Measurements from ENCODE around the gene KLHL6. TPM values are rescaled to one million over a fixed set of nuclear protein-coding genes. Genes with fewer than 3 reads are reported as not detected.

The KLHL6 gene
- total RNA-seq, 1 donor from 2014 or later: 36.7 TPM

DNA sequence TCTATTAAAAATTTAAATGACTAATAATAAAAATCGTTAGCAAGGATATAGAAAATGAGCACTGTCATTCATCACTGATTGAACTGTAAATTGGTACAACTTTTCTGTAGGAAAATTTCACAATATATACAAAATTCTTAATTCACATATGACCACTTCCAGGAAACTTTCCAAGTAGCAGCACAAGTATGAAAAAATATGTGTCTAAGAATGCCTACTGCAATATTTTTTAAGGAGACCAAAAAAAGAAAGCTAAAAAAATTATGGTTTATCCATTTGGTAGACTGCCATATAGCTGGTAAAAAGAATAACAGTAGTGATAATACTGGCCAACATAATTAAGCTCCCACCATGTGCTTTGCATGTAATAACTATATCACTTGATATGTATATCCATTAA lies 59.2 kb downstream of the KLHL6 start:
- no peaks in the 10 kb centered on the region for H3K27me3 ChIP-seq (ENCODE audit: low read depth)
- DNase-seq (no peak), ATAC-seq (no peak)
- no peak overlapping the region for H3K27ac ChIP-seq
- no peak overlapping the region for H3K4me3 ChIP-seq
- intact Hi-C loops (cut with DNase I): no loop called here
- TF ChIP-seq, protein P1, sequence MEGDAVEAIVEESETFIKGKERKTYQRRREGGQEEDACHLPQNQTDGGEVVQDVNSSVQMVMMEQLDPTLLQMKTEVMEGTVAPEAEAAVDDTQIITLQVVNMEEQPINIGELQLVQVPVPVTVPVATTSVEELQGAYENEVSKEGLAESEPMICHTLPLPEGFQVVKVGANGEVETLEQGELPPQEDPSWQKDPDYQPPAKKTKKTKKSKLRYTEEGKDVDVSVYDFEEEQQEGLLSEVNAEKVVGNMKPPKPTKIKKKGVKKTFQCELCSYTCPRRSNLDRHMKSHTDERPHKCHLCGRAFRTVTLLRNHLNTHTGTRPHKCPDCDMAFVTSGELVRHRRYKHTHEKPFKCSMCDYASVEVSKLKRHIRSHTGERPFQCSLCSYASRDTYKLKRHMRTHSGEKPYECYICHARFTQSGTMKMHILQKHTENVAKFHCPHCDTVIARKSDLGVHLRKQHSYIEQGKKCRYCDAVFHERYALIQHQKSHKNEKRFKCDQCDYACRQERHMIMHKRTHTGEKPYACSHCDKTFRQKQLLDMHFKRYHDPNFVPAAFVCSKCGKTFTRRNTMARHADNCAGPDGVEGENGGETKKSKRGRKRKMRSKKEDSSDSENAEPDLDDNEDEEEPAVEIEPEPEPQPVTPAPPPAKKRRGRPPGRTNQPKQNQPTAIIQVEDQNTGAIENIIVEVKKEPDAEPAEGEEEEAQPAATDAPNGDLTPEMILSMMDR (IDR thresholded peaks at IDR 0.05): no peak
- no peaks in the 10 kb centered on the region for H3K4me1 ChIP-seq
- H3K36me3 ChIP-seq: peaks cover 31% of the 10 kb centered on the region
- no peaks in the 10 kb centered on the region for H3K9me3 ChIP-seq

DNA sequence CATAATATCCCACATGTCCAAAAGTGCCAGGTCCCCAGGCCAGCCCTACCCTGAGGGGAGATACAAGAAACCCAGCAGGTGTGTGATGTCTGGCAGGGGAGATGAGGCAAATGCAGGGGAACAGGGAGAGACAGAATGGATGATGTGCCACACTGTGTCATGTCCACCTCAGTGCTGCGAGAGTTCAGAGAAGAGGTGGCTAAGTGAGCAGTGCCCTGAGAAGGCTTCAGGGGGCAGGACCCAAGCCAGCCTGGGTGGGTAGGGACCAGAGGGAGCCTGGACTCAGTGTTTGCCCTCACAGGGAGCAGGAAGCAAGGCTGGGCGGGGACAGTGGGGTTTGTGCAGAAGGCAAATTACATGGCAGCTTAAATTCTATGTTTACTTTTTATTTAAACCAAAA lies 61.2 kb downstream of the KLHL6 start:
- ATAC-seq (no peak), DNase-seq (no peak)
- Histone ChIP-seq H3K4me3 (no peak overlapping the region), H3K36me3 (peaks cover 31% of the 10 kb centered on the region), H3K4me1 (peaks cover 3% of the 10 kb centered on the region), H3K9me3 (no peaks in the 10 kb centered on the region), H3K27ac (no peak overlapping the region), H3K27me3 (ENCODE audit: low read depth) (no peaks in the 10 kb centered on the region)
- TF ChIP-seq, protein P1 (IDR thresholded peaks at IDR 0.05): no peak
- intact Hi-C loops (cut with DNase I): no loop called here

DNA sequence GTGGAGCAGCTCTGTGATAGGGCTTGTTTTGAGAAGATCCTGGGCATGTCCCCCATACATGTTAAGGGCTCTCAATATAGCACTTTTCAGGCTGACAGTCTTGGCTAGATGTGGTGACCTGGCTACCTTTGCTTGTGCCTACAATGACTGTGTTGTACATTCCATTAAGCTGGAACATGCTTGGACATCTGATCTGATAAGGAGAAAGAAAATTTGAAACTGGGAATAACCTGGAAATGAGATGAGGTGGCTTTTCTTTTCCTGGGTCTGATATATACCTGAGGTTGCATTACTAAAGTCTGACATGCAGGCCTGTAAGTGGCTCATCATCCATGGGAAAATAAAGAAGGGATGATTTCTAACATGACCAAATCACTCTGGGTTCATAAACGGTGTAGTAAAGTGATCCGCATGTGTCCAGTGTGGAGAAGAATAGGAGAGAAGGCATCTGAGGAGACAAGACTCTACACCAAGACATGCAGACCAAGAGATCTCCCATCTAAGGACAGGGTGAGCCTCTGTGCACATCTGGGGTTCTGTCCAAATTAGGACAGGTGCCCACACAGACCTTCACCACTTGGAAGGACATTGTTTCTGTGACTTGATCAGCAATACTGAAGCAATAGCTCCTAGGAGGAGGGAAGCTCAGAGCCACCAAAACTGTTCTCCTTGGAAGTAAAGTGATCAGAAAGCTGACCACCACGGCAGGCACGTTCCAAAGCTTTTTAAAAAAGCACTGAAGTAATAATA lies 62.0 kb downstream of the KLHL6 start:
- no peaks in the 10 kb centered on the region for H3K9me3 ChIP-seq
- no peak overlapping the region for H3K4me3 ChIP-seq
- DNase-seq: no peak
- no peak for ATAC-seq
- H3K27ac ChIP-seq: no peak overlapping the region
- peaks cover 30% of the 10 kb centered on the region for H3K36me3 ChIP-seq
- H3K4me1 ChIP-seq: peaks cover 3% of the 10 kb centered on the region
- H3K27me3 ChIP-seq (ENCODE audit: low read depth): no peaks in the 10 kb centered on the region
- intact Hi-C loops (cut with DNase I): no loop called here
- TF ChIP-seq, protein P1 (IDR thresholded peaks at IDR 0.05): no peak

DNA sequence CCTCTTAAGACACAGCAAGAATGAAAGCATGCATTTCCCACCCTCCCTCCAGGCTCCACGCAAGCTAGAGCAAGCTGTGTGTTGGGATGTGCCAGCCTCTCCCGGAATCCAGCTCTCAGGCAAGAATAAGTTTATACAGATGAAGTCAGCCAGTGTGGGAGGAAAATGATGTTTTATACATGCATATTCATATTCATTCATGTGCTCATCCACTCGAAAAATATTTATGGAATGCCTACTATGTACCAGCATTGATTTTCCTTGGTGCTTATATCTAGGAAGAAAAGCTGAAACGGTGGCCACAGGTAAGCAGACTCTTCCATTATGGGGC lies 62.7 kb downstream of the KLHL6 start:
- Histone ChIP-seq H3K9me3 (no peaks in the 10 kb centered on the region), H3K27ac (no peak overlapping the region), H3K27me3 (ENCODE audit: low read depth) (no peaks in the 10 kb centered on the region), H3K4me3 (no peak overlapping the region), H3K4me1 (peaks cover 3% of the 10 kb centered on the region), H3K36me3 (peaks cover 28% of the 10 kb centered on the region)
- intact Hi-C loops (cut with DNase I): no loop called here
- DNase-seq (no peak), ATAC-seq (no peak)
- TF ChIP-seq, protein P1 (IDR thresholded peaks at IDR 0.05): no peak

DNA sequence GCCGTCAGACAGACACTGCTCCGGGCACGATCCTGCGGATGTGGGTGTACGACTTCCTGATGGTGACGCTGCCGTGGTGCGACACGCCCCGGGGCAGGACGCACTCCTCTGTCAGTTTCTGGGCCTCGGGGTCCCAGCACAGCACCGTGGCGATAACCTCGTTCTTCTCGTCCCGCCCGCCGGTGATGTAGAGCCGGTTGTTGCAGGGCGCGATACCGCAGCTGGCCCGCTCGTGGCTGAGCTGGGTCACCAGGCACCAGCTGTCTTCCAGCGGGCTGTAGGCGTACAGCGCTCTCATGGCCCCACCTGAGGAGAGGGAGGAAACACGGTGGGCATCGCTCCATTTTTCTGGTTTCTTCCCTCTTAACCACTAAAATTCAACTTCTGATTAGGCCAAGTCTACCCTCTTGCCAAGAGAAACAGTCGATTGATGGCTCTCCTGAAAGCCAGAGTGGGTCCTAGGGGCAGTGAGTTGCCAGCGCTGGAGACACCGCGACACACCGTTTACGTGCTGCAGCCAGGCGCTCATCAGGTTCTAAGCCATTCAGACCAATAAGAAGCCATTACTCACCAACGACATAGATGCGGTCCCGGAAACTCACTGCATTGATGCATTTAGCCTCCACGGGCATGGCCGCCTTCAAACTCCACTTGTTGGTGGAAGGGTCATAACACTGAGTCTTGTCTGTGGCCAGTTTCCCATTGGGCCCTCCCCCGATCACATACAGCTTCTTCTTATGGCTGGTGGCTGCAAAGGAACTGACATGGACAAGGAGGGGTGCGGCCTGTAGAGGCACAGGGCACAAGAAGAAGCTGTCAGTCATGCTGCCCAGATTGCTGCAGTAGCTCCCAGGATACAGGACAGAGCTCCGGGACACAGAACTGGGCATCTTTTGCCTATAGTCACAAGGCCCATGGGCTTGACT lies 63.3 kb downstream of the KLHL6 start:
- no peak overlapping the region for H3K27ac ChIP-seq
- peaks cover 28% of the 10 kb centered on the region for H3K36me3 ChIP-seq
- TF ChIP-seq, protein P1 (IDR thresholded peaks at IDR 0.05): no peak
- intact Hi-C loops (cut with DNase I): no loop called here
- H3K27me3 ChIP-seq (ENCODE audit: low read depth): no peaks in the 10 kb centered on the region
- DNase-seq: no peak
- H3K4me3 ChIP-seq: no peak overlapping the region
- H3K4me1 ChIP-seq: peaks cover 3% of the 10 kb centered on the region
- no peak for ATAC-seq
- no peaks in the 10 kb centered on the region for H3K9me3 ChIP-seq

Data from lower lobe of right lung (tissue), 2 donors.